Measurements from ENCODE around the gene OAS1.

OAS1 gene

GRCh38 chr12:112967858-112968257, 61.1 kb downstream of the OAS1 start:
- TF ChIP-seq CTCF (conservative IDR thresholded peaks at IDR 0.05), result no peak
- H3K27ac ChIP-seq, result no peak overlapping the region

All from VCaP (cell line).